Panc1 (cell line): ENCODE results near the gene NOC2L.

ENCODE experiments used
- POLR2AphosphoS5 ChIP-seq: IDR thresholded peaks from 2 replicates; pipeline ENCODE4 v1.6.1; 2012; ENCODE audit warnings: mild to moderate bottlenecking, low read depth, low read length, moderate library complexity
- TCF7L2 ChIP-seq: IDR thresholded peaks from 2 replicates; pipeline ENCODE4 v1.6.1; 2011; ENCODE audit warnings: mild to moderate bottlenecking, low read depth, low read length, inconsistent platforms
- TF ChIP-seq, protein P1 (sequence below): fragments of 450-650 bp; IDR thresholded peaks from 2 replicates; pipeline ENCODE4 v1.5.1; 2017; ENCODE audit warnings: mild to moderate bottlenecking

DNA sequence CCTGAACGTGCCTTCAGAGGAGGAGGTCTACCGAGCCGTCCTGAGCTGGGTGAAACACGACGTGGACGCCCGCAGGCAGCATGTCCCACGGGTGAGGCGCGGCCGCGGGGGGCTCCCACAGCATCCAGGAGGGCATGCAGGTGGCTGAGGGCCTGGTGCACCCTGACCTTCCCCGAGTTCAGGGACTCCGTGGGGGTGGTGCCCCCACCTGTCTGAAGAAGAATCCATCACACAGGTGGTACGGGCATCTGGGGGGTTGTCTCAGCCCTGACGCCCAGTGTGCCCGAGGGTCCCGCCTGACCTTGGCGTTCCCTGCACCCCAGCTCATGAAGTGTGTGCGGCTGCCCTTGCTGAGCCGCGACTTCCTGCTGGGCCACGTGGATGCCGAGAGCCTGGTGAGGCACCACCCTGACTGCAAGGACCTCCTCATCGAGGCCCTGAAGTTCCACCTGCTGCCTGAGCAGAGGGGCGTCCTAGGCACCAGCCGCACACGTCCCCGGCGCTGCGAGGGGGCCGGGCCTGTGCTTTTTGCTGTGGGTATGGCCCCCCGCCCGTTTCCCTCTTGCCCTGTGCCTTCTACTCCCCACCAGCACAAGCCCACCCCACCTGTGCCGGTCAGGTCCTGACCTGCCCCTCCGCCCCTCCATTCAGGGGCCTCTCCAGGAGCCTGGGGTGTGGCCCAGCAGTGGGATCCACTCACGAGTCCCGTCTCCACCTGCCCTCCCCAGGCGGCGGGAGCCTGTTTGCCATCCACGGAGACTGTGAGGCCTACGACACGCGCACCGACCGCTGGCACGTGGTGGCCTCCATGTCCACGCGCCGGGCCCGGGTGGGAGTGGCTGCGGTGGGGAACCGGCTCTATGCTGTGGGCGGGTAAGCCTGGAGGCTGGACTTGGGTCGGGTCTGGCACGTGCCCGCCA, 3.6 kb upstream of the NOC2L start:
- TF ChIP-seq POLR2AphosphoS5 (no peak), TCF7L2 (no peak)
- TF ChIP-seq, protein P1, sequence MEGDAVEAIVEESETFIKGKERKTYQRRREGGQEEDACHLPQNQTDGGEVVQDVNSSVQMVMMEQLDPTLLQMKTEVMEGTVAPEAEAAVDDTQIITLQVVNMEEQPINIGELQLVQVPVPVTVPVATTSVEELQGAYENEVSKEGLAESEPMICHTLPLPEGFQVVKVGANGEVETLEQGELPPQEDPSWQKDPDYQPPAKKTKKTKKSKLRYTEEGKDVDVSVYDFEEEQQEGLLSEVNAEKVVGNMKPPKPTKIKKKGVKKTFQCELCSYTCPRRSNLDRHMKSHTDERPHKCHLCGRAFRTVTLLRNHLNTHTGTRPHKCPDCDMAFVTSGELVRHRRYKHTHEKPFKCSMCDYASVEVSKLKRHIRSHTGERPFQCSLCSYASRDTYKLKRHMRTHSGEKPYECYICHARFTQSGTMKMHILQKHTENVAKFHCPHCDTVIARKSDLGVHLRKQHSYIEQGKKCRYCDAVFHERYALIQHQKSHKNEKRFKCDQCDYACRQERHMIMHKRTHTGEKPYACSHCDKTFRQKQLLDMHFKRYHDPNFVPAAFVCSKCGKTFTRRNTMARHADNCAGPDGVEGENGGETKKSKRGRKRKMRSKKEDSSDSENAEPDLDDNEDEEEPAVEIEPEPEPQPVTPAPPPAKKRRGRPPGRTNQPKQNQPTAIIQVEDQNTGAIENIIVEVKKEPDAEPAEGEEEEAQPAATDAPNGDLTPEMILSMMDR, result no peak
